ENCODE results near the gene CATSPER4.

The CATSPER4 gene

DNA sequence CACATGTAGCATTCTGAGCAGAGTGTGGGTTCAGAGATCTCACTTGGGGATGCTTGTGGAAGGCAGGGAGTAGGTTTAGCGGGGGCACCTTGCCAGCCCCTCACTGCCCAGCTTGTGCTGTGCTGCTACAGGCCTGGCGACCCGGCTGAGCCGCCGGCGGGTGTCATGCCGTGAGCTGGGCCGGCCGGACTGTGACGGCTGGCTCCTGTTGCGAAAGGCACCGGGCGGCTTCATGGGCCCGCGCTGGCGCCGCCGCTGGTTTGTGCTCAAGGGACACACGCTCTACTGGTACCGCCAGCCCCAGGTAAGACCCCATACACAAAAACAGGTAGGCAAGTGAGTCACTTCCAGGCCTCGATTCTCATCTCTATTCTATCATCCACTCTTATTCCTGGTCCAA is 5.5 kb upstream of the CATSPER4 start:
- in situ Hi-C loops (cut with HindIII; ENCODE audit: low pct_ligation_motif_present, low pct_unique_long_range_greater_than_20kb, low sequenced_read_pairs) = no loop called here
- DNase-seq = no peak

DNA sequence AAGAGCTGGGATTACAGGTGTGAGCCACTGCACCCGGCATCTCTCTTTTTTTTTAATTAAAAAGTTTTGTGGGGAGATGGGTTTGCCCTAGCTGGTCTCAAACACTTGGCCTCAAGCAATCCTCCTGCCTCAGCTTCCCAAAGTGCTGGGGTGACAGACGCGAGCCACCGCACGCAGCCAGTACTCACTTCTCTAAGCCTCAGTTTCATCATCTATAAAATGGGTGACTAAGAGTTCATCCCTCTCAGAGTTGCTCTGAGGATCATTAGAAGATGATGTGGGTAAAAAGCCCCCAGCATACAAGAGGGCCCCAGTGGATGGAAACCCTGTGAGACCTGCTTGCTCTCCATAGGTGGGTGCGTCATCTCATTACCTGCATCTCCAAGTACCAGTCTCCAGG is 2.5 kb upstream of the CATSPER4 start:
- DNase-seq = no peak
- in situ Hi-C loops (cut with HindIII; ENCODE audit: low pct_ligation_motif_present, low pct_unique_long_range_greater_than_20kb, low sequenced_read_pairs) = no loop called here

DNA sequence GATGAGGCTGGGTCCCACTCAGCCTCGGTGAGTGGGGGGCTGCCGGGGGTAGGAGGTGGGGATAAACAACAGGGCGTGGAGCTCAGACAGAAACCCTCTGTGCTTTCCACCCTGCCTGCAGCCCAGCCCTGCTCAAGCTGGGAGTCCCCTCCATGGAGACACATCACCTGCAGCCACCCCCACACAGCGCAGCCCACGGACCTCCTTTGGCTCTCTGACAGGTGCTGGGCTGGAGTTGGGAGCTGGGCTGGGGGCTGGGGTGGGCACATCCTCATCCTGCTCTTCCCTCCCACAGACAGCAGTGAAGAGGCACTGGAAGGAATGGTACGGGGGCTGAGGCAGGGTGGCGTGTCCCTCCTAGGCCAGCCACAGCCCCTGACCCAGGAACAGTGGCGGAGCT is 1.9 kb upstream of the CATSPER4 start:
- in situ Hi-C loops (cut with HindIII; ENCODE audit: low pct_ligation_motif_present, low pct_unique_long_range_greater_than_20kb, low sequenced_read_pairs) = no loop called here

DNA sequence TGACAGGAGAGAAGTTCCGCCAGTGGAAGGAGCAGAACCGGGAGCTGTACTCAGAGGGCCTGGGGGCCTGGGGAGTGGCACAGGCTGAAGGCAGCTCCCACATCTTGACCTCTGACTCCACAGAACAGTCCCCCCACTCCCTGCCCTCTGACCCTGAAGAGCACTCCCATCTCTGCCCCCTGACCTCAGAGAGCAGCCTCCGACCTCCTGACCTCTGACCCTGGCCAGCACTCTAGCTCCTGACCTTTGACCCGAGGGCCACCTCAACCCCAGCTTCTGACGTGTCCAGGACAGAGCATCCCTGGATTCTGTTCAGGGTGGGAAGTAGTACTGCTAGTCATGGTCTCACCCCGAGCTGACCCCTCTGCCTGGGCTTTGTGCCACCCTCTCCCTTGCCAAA is 1.1 kb upstream of the CATSPER4 start:
- DNase-seq = no peak
- in situ Hi-C loops (cut with HindIII; ENCODE audit: low pct_ligation_motif_present, low pct_unique_long_range_greater_than_20kb, low sequenced_read_pairs) = no loop called here

More for the DNA sequence above, 1.9 kb upstream of the CATSPER4 start:
- no peak for DNase-seq

DNA sequence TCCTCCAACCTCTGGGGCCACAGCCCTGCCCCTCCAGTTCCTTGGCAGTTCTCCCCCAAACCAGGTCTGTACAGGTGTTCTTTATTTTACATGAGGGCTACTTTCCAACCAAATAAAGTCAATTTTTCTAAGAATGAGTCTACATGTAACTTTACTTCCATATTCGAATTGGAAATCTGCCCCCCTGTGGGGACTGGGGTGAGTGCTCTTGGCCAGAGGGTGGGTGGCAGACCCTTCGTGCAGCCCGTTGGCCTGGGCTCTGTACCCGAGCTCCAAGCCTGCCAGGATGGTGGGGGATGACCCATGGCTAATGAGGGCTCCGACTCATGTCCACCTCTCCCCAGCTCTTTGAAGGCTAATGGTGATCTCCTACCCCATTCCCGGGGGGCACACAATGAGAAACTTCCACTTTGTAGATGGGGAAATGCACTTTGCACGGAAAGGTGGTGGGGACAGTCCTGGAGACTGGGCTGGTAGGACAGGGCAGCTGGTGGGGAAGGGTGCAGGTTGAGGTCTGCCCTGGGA is 589 bp upstream of the CATSPER4 start:
- no peak for DNase-seq
- in situ Hi-C loops (cut with HindIII; ENCODE audit: low pct_ligation_motif_present, low pct_unique_long_range_greater_than_20kb, low sequenced_read_pairs) = no loop called here

DNA sequence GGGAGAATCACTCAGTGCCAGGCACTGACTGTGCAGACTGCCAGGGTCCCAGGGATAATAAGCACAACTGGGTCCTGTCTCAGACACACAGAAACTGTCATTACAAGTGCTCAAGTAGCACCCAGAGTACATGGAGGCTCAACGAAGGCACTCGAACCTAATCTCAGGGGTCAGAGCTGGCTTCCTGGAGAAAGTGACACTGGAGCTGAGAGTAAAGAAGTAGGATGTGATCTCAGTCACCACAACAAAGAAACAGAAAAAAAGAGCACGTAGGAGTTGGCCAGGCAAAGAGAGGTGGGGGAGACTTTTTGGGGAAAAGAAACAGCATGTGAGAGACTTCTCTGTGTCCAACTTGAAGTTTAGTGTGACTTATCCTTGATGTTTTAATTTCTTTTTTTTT is 1.3 kb downstream of the CATSPER4 start:
- DNase-seq = no peak
- in situ Hi-C loops (cut with HindIII; ENCODE audit: low pct_ligation_motif_present, low pct_unique_long_range_greater_than_20kb, low sequenced_read_pairs) = no loop called here

DNA sequence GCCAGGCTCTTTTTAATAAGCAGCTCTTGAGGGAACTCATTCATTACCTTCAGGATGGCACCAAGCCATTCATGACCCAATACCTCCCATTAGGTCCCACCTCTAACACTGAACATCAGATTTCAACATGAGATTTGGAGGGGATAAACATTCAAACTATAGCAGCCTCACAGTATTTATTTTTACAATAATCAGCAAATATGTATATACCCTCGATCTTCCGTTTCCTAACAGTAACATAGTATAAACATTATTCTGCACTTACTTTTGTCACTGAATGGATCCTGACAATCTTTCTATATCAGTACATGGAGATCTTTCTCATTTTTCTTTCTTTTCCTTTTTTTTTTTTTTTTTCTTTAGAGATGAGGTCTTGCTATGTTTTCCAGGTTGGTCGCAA is 5.4 kb downstream of the CATSPER4 start:
- in situ Hi-C loops (cut with HindIII; ENCODE audit: low pct_ligation_motif_present, low pct_unique_long_range_greater_than_20kb, low sequenced_read_pairs) = no loop called here
- no peak for DNase-seq

DNA sequence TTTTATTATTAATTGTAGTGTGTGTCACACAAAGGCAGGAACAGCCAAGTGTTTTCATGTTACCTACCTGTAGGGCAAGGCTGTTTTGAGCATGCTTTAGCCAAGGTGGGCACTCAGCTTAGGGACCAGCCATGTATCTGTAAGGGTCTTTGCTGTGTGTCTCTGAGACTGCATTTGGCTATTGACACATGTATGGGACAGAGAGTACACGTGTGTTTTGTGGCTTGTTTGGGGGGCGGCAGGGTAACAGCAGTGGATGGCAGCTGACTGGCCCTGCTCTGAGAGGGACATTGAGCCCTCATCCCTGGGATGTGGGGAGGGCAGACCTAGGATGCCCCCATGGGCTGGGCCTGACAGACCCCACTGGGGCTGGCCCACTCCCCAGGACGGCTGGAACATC is 6.9 kb downstream of the CATSPER4 start:
- in situ Hi-C loops (cut with HindIII; ENCODE audit: low pct_ligation_motif_present, low pct_unique_long_range_greater_than_20kb, low sequenced_read_pairs) = no loop called here

DNA sequence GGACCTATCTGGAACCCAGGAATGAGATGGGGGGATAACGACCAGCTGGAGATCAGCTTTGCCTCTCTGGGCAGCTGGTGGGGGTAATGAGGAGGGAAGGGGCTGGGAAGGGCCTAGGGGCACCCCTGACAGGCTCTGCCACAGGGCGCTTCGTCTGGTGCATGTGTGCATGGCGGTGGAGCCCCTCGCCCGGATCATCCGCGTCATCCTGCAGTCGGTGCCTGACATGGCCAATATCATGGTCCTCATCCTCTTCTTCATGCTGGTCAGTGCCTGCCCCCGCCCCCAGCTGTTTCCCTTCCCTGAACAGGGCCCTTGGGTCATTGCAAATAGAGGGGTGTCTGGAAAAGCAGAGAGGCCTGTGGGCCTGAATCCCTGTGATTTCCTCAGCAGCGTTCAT is 7.4 kb downstream of the CATSPER4 start:
- in situ Hi-C loops (cut with HindIII; ENCODE audit: low pct_ligation_motif_present, low pct_unique_long_range_greater_than_20kb, low sequenced_read_pairs) = no loop called here
- no peak for DNase-seq

More for the DNA sequence above, 6.9 kb downstream of the CATSPER4 start:
- DNase-seq = no peak

DNA sequence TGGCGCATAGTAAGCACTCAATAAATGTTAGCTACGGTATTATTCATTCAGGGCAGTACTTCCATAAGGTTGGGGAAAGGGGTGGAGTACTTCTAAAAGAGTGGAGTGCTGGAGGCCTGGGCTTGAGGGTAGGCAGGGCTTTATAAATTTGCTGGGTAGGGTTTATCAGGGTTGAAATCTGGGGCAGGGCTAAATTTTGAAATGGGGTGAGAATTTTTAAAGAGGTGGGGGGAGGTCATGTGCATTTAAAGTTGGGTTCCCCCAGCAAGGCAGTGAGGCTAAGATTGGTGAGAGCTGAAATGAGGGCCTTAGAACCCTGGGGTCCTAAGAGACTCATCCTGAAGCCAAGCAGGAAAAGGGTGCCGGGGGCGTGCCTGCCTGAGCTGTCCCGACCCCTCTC is 10.0 kb downstream of the CATSPER4 start:
- in situ Hi-C loops (cut with HindIII; ENCODE audit: low pct_ligation_motif_present, low pct_unique_long_range_greater_than_20kb, low sequenced_read_pairs) = no loop called here
- DNase-seq = no peak

DNA sequence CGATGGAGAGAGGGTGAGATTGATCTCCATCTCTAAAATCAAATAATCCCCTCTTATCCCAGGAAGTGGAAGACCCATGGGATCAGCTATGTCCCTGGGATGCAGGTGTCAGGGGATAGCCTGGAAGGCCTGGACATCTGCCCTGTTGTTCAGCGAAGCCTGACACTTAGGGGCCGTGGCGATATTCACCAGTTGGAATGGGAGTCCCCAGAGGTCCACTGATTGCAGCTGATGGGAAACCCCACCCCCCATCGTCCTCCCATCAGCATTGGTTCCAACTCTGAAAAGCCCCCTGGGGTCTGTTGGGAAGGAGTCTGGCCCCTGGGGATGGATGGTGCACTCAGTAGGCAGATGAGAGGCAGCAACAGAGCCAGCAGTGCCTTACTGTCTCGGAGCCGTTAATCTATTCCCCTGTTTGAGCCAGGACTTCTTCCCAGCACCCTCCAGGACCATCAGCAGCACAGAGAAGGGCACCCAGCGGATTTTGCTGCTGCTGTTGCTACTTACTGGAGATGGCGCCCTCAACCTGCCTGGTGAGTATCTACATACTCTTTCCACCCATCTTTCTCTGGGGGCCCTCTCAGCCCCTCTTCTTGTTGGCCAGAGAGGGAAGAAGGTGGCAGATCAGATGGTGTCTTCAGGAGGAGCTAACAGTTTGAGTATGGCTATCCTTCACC is 13.4 kb downstream of the CATSPER4 start:
- no peak for DNase-seq
- in situ Hi-C loops (cut with HindIII; ENCODE audit: low pct_ligation_motif_present, low pct_unique_long_range_greater_than_20kb, low sequenced_read_pairs) = no loop called here

DNA sequence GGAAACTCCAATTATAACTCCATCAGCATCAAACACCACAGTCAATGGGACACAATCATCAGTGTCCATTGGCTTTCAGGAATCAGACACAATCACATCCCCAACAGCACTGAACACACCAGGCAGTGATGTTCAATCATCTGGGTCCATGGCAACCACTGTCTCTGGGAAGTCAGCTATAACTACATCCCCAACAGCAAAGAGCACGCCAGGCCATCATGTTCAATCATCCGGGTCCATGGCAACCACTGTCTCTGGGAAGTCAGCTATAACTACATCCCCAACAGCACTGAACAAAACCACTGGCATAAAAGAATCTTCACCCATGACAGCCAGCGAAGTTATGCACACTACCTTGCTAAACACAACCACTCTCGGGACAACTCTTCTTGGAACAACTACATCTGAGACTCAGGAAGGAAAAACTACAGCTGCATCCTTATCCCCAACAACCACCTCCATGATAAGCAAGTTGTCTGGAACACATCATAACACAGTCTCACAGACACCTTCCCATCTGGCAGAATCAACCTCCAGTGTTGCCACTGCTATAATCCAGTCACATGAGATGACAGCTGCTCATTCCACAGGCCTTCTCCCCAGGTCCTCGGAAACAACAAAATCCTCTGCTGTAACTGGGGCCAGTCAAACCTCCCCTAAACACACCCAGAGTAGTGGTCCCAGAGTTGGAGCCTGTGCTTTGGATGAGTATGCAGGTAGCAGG is 19.9 kb downstream of the CATSPER4 start:
- in situ Hi-C loops (cut with HindIII; ENCODE audit: low pct_ligation_motif_present, low pct_unique_long_range_greater_than_20kb, low sequenced_read_pairs) = no loop called here
- no peak for DNase-seq

DNA sequence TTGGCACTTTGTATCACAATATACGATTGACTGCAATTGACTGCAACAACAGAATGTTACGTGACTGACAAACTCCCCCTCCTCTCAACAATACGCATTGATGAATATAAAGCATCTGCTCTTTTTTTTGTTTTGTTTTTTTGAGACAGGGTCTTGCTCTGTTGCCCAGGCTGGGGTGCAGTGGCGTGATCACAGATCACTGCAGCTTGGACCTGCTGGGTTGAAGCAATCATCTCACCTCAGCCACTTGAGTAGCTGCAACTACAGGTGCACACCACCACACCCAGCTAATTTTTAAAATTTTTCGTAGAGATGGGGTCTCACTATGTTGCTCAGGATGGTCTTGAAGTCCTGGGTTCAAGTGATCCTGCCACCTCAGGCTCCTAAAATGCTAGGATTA is 22.3 kb downstream of the CATSPER4 start:
- DNase-seq = no peak

DNA sequence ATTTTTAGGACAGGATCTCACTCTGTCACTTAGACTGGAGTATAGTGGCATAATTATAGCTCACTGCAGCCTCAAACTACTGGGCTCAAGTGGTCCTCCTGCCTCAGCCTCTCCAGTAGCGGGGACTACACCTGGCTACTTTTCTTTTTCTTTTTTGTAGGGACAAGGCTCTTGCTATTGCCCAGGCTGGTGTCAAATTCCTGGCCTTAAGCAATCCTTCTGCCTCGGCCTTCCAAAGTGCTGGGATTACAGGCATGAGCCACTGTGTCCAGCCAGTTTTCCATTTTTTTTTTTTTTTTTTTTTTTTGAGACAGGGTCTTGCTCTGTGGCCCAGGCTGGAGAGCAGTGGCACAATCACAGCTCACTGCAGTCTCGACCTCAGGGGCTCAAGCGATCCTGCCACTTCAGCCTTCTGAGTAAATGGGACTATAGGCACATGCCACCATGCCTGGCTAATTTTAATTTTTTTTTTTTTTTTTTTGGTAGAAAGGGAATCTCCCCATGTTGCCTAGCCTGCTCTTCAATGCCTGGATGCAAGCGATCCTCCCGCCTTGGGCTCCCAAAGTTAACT is 23.0 kb downstream of the CATSPER4 start:
- DNase-seq = no peak
- in situ Hi-C loops (cut with HindIII; ENCODE audit: low pct_ligation_motif_present, low pct_unique_long_range_greater_than_20kb, low sequenced_read_pairs) = no loop called here

More for the DNA sequence above, 22.3 kb downstream of the CATSPER4 start:
- in situ Hi-C loops (cut with HindIII; ENCODE audit: low pct_ligation_motif_present, low pct_unique_long_range_greater_than_20kb, low sequenced_read_pairs) = no loop called here

DNA sequence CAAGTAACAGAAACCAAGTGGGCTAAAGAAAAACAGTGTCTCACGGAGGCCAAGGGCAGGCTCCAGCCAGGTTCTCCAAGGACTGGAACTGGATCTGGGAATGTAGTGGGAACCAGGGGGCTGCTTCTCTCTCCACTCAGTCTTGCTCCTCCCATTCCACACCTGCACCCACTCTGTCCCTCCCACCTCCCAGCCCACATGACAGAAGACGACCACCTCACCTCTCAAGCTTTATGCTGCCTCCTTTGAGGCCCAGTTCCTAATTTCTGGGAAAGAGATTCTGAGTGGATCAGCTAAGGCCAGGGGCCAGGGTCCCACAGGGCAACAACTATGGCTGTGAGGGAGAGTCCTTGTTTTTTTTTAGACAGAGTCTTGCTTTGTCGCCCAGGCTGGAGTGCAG is 24.8 kb downstream of the CATSPER4 start:
- DNase-seq = no peak
- in situ Hi-C loops (cut with HindIII; ENCODE audit: low pct_ligation_motif_present, low pct_unique_long_range_greater_than_20kb, low sequenced_read_pairs) = no loop called here

DNA sequence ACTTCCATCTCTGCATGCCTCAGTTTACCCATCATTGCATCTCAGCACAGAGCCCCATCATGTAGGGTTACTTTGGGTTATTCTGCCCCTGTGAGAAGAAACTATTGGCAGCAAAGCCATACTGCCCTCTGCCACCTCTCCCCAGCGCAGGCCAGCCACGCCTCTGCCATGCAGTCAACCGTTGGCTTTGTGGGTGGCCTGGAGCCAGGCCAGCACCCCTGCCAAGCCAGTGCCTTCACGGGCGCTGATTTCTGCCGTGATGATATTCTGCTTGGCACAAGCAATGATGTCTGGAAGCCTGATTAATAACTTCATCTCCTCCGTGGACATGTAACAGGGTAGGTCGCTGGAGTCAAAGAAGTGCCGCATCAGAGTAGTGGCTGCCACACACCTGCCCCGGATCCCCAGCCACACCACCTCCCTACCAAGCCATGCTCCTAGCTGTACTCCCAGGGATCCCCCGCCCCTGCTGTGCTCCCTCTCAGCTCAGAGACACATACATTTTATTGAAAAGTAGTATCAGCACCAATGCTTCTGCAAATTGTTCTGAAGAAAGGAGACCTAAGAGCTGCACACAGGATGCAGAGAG is 28.6 kb downstream of the CATSPER4 start:
- in situ Hi-C loops (cut with HindIII; ENCODE audit: low pct_ligation_motif_present, low pct_unique_long_range_greater_than_20kb, low sequenced_read_pairs) = no loop called here
- peak; percentile 88 for DNase-seq

DNA sequence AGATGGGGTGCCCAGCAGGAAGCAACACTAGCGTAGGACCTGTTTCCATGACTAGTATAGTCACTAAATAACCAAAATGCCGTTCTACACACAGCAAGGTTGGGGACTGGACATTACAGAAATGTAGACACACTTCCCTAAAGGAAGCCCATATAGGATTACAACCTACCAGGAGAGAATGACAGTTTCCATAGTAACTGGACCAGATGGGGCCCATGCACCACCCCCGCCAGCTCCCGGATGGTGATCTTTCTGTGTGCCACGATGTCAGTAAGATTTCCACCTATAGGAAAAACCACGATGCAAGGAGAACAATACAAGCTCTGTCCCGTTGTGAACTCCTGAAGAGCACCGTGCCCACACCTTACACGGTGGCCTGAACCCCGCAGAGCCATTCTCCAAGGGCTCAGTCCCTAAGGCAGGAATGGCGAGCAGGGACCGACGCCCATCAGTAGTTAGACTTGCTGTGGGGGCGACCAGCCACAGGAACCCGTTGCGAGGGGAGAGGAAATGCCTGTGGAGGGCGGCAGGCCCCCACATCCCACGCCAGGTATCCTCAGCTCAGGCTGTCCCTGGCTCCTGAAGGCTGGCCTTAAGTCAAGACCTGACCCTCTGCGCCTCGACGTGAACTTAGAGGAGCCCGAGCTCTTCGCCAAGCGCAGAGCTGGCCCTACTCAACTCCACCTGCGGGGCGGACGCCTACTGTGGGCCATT is 30.0 kb downstream of the CATSPER4 start:
- no peak for DNase-seq
- in situ Hi-C loops (cut with HindIII; ENCODE audit: low pct_ligation_motif_present, low pct_unique_long_range_greater_than_20kb, low sequenced_read_pairs) = no loop called here

DNA sequence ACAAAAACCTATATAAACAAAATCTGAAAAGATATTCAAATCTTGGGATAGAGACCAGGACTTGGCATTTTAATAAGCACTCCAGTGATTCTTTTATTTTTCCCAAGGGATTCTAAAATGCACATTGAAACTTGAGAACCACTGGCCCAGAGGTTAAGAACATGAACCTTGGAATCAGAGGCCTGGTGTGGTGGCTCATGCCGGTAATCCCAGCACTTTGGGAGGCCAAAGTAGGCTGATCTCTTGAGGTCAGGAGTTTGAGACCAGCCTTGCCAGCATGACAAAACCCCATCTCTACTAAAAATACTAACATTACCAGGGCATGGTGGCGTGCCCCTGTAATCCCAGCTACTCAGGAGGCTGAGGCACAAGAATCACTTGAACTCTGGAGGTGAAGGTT is 30.7 kb downstream of the CATSPER4 start:
- DNase-seq = no peak
- in situ Hi-C loops (cut with HindIII; ENCODE audit: low pct_ligation_motif_present, low pct_unique_long_range_greater_than_20kb, low sequenced_read_pairs) = no loop called here

DNA sequence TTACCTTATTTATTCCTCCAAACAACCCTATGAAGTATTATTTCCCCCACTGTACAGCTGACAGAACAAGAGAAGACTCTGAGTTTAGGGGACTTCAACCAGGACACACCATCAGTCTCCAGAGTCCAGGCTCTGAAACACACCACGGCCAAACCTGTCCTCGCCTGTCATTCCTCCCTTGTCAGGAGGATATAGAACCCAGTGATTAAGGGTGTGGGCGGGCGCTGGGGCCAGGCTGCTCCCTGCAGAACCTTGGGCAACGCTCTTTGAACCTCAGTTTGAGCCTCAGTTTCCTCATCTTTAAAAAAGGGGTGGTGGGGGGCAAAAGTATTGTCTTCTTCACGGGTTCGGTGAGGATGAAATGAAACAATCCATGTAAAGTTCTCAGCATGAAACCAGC is 34.2 kb downstream of the CATSPER4 start:
- DNase-seq = no peak
- in situ Hi-C loops (cut with HindIII; ENCODE audit: low pct_ligation_motif_present, low pct_unique_long_range_greater_than_20kb, low sequenced_read_pairs) = no loop called here

Measured in ACHN (cell line).